Brain microvascular endothelial cell (primary cell): ENCODE results near the gene SLC6A20.

Source experiments
- DNase-seq: peaks from one replicate; pipeline ENCODE4 v3.0.0-alpha.2; 2020
- H3K27ac ChIP-seq: fragments of 250-450 bp; sonication (Bioruptor Pico); 2 replicates; pipeline ENCODE4 v1.5.1; 2020; ENCODE audit warnings: mild to moderate bottlenecking, moderate library complexity
- H3K27me3 ChIP-seq: fragments of 250-450 bp; sonication (Bioruptor Pico); replicated peaks from 2 replicates; pipeline ENCODE4 v1.5.1; 2020; ENCODE audit warnings: mild to moderate bottlenecking
- H3K36me3 ChIP-seq: fragments of 250-450 bp; sonication (Bioruptor Pico); replicated peaks from 2 replicates; pipeline ENCODE4 v1.5.1; 2020; ENCODE audit warnings: mild to moderate bottlenecking
- H3K4me3 ChIP-seq: 2 replicates; pipeline ENCODE4 v1.5.1; 2011; ENCODE audit warnings: low read depth, mild to moderate bottlenecking, control low read depth, low read length, moderate library complexity
- CTCF ChIP-seq: IDR thresholded peaks from 2 replicates; pipeline ENCODE4 v1.5.1; 2011; ENCODE audit warnings: low read depth, mild to moderate bottlenecking, moderate library complexity, low read length, control low read depth, inconsistent platforms; ENCODE audit errors: missing control alignments
- in situ Hi-C: cut with HindIII; loops from 2 replicates; pipeline ENCODE4 v1.10.0; 2017; ENCODE audit warnings: low sequenced_read_pairs, low pct_ligation_motif_present

Gene SLC6A20

GRCh38 chr3:45793482-45794176 lies 2.7 kb downstream of the SLC6A20 start:
- Histone ChIP-seq H3K4me3 (no peak overlapping the region), H3K36me3 (no peaks in the 10 kb centered on the region), H3K27ac (no peak overlapping the region), H3K27me3 (peaks cover 50% of the 10 kb centered on the region)
- DNase-seq = no peak
- TF ChIP-seq CTCF = no peak
- in situ Hi-C loops = no loop called here

GRCh38 chr3:45792516-45793172 lies 3.7 kb downstream of the SLC6A20 start:
- Histone ChIP-seq H3K4me3 (no peak overlapping the region), H3K36me3 (no peaks in the 10 kb centered on the region), H3K27me3 (peaks cover 46% of the 10 kb centered on the region), H3K27ac (no peak overlapping the region)
- TF ChIP-seq CTCF = no peak
- no peak for DNase-seq
- in situ Hi-C loops = no loop called here

- Histone ChIP-seq H3K27me3 (peaks cover 40% of the 10 kb centered on the region), H3K36me3 (no peaks in the 10 kb centered on the region), H3K4me3 (no peak overlapping the region), H3K27ac (no peak overlapping the region)
- in situ Hi-C loops = no loop called here
- no peak for TF ChIP-seq CTCF
- no peak for DNase-seq
Measured at GRCh38 chr3:45792036-45792435, 4.3 kb downstream of the SLC6A20 start.

- DNase-seq = no peak
- in situ Hi-C loops = no loop called here
- peaks cover 27% of the 10 kb centered on the region for H3K27me3 ChIP-seq
- H3K36me3 ChIP-seq = no peaks in the 10 kb centered on the region
- H3K27ac ChIP-seq = no peak overlapping the region
- H3K4me3 ChIP-seq = no peak overlapping the region
- no peak for TF ChIP-seq CTCF
Measured at GRCh38 chr3:45790596-45790995, 5.7 kb downstream of the SLC6A20 start.

- no peak overlapping the region for H3K4me3 ChIP-seq
- TF ChIP-seq CTCF = no peak
- H3K36me3 ChIP-seq = no peaks in the 10 kb centered on the region
- H3K27me3 ChIP-seq = peaks cover 15% of the 10 kb centered on the region
- H3K27ac ChIP-seq = no peak overlapping the region
- no peak for DNase-seq
- in situ Hi-C loops = no loop called here
Measured at GRCh38 chr3:45789235-45789812, 7.0 kb downstream of the SLC6A20 start.
